WTC11 (cell line): ENCODE data around the gene RNF149. TPM values are rescaled to one million over a fixed set of nuclear protein-coding genes. Genes with fewer than 3 reads are reported as not detected.

Source experiments
- ATAC-seq: fragments of 200-7000 bp; cut with Tn5 transposase; 2 replicates; pipeline ENCODE4 v1.10.0; 2021; ENCODE audit warnings: mild to moderate bottlenecking, moderate library complexity
- CTCF ChIA-PET: fragments of 300-600 bp; sonication (Branson Sonifier 250); formaldehyde crosslinking; loops from one replicate; lab custom pipeline; 2021; ENCODE audit warnings: antibody characterized with exemption; lab: Charles Lee
- POLR2A ChIA-PET: fragments of 350-600 bp; sonication (Branson Sonifier 250); formaldehyde crosslinking; loops from one replicate; lab custom pipeline; 2021; ENCODE audit warnings: antibody characterized with exemption; lab: Charles Lee
- DNase-seq: peaks from one replicate; pipeline ENCODE4 v3.0.0; 2021; ENCODE audit warnings: low spot score
- H3K27ac Mint-ChIP-seq: 2 replicates; pipeline ENCODE4 v1.8.0; 2021; ENCODE audit warnings: mixed read lengths
- H3K27me3 Mint-ChIP-seq: 2 replicates; pipeline ENCODE4 v1.8.0; 2021; ENCODE audit warnings: low read depth, mild to moderate bottlenecking, moderate library complexity, mixed read lengths
- H3K36me3 Mint-ChIP-seq: 2 replicates; pipeline ENCODE4 v1.8.0; 2021; ENCODE audit warnings: mixed read lengths
- H3K4me1 Mint-ChIP-seq: 2 replicates; pipeline ENCODE4 v1.8.0; 2022; ENCODE audit warnings: mixed read lengths
- H3K4me3 Mint-ChIP-seq: 2 replicates; pipeline ENCODE4 v1.8.0; 2021; ENCODE audit warnings: mild to moderate bottlenecking, moderate library complexity, mixed read lengths
- H3K9me3 Mint-ChIP-seq: 2 replicates; pipeline ENCODE4 v1.8.0; 2021; ENCODE audit warnings: mixed read lengths
- CBFB ChIP-seq: sonication (generic); formaldehyde crosslinking; IDR thresholded peaks from 2 replicates; pipeline ENCODE4 v1.8.1; 2022; ENCODE audit warnings: mild to moderate bottlenecking, low read depth, missing genetic modification reagents
- CREM ChIP-seq: sonication (generic); formaldehyde crosslinking; IDR thresholded peaks from 2 replicates; pipeline ENCODE4 v1.8.1; 2022; ENCODE audit warnings: mild to moderate bottlenecking, missing genetic modification reagents, moderate library complexity
- GTF2I ChIP-seq: fragments of 250-450 bp; sonication (Bioruptor Pico); conservative IDR thresholded peaks from 2 replicates; pipeline ENCODE4 v1.4.0; 2021; ENCODE audit warnings: mild to moderate bottlenecking
- HMGA2 ChIP-seq: fragments of 250-450 bp; sonication (Bioruptor Pico); IDR thresholded peaks from 2 replicates; pipeline ENCODE4 v1.4.0; 2021; ENCODE audit warnings: mild to moderate bottlenecking, moderate library complexity
- IRF2 ChIP-seq: sonication (generic); formaldehyde crosslinking; IDR thresholded peaks from 2 replicates; pipeline ENCODE4 v1.8.0; 2022; ENCODE audit warnings: low read depth, missing genetic modification reagents, borderline replicate concordance
- KAT7 ChIP-seq: sonication (generic); formaldehyde crosslinking; IDR thresholded peaks from 2 replicates; pipeline ENCODE4 v1.8.1; 2023; ENCODE audit warnings: missing genetic modification reagents, mild to moderate bottlenecking, borderline replicate concordance
- NFE2L1 ChIP-seq: sonication (generic); formaldehyde crosslinking; IDR thresholded peaks from 2 replicates; pipeline ENCODE4 v1.8.1; 2023; ENCODE audit warnings: missing genetic modification reagents
- NFYB ChIP-seq: sonication (generic); formaldehyde crosslinking; conservative IDR thresholded peaks from 2 replicates; pipeline ENCODE4 v1.8.0; 2022; ENCODE audit warnings: low read depth, missing genetic modification reagents
- SMAD4 ChIP-seq: sonication (generic); formaldehyde crosslinking; IDR thresholded peaks from 2 replicates; pipeline ENCODE4 v1.8.0; 2022; ENCODE audit warnings: mild to moderate bottlenecking, missing genetic modification reagents
- SOX15 ChIP-seq: fragments of 250-450 bp; sonication (Bioruptor Pico); IDR thresholded peaks from 2 replicates; pipeline ENCODE4 v1.9.0; 2021; ENCODE audit warnings: mild to moderate bottlenecking
- ZNF121 ChIP-seq: sonication (generic); formaldehyde crosslinking; IDR thresholded peaks from 2 replicates; pipeline ENCODE4 v1.8.0; 2023; ENCODE audit warnings: missing genetic modification reagents
- total RNA-seq: library from RNA; stranded (reverse); gene quantifications from 3 replicates; pipeline ENCODE4 v1.2.3, GENCODE V29; 2021
- TF ChIP-seq, protein P1 (sequence below): sonication (generic); formaldehyde crosslinking; IDR thresholded peaks from 2 replicates; pipeline ENCODE4 v1.8.1; 2023; ENCODE audit warnings: mild to moderate bottlenecking, missing genetic modification reagents
- TF ChIP-seq, protein P2 (sequence below): fragments of 250-450 bp; sonication (Bioruptor Pico); conservative IDR thresholded peaks from 2 replicates; pipeline ENCODE4 v1.9.0; 2021; ENCODE audit warnings: mild to moderate bottlenecking
- TF ChIP-seq, protein P3 (sequence below): fragments of 250-450 bp; sonication (Bioruptor Pico); IDR thresholded peaks from 2 replicates; pipeline ENCODE4 v1.8.0; 2021; ENCODE audit warnings: mild to moderate bottlenecking
- TF ChIP-seq, protein P4 (sequence below): fragments of 250-450 bp; sonication (Bioruptor Pico); IDR thresholded peaks from 2 replicates; pipeline ENCODE4 v1.9.0; 2021; ENCODE audit warnings: mild to moderate bottlenecking
- TF ChIP-seq, protein P5 (sequence below): sonication (generic); formaldehyde crosslinking; IDR thresholded peaks from 2 replicates; pipeline ENCODE4 v1.8.0; 2022; ENCODE audit warnings: mild to moderate bottlenecking, missing genetic modification reagents
- TF ChIP-seq, protein P6 (sequence below): sonication (generic); formaldehyde crosslinking; IDR thresholded peaks from 2 replicates; pipeline ENCODE4 v1.8.1; 2023; ENCODE audit warnings: mild to moderate bottlenecking, missing genetic modification reagents
- TF ChIP-seq, protein P7 (sequence below): sonication (generic); formaldehyde crosslinking; conservative IDR thresholded peaks from 2 replicates; pipeline ENCODE4 v1.8.1; 2023; ENCODE audit warnings: mild to moderate bottlenecking, low read depth, missing genetic modification reagents, moderate library complexity

Gene RNF149
- total RNA-seq, 1 experiment from 2014 or later = 25.6 TPM

DNA sequence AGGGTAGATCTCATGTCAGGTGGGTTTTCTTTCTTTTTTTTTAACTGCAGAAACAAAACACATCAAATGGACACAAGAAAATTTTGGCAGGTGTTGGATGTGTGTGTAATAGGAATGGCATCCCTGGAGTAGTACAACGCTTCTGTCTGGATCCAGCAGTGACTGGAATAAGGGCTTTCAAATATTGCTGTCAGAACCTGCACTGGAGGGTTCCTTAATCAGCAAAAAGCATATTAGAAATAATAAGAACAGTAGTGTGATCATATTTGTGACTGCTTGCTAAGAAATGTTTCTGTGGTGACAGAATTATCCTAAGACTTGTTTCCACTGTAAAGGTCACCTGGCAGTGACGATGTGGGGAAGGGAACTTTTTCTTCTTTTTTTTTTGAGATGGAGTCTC is 48.0 kb upstream of the RNF149 start:
- DNase-seq = no peak
- ChIA-PET POLR2A (no interaction called here), CTCF (no interaction called here)
- Mint-ChIP-seq H3K4me1 (peaks cover 35% of the 10 kb centered on the region), H3K36me3 (no peaks in the 10 kb centered on the region), H3K4me3 (no peak overlapping the region), H3K27me3 (no peaks in the 10 kb centered on the region; the same call in 1 of the 2 replicates), H3K27ac (no peak overlapping the region), H3K9me3 (no peaks in the 10 kb centered on the region)
- ATAC-seq = no peak
- TF ChIP-seq SMAD4 (CRISPR knock-in tag) (no peak), SOX15 (no peak)
- TF ChIP-seq, protein P1, sequence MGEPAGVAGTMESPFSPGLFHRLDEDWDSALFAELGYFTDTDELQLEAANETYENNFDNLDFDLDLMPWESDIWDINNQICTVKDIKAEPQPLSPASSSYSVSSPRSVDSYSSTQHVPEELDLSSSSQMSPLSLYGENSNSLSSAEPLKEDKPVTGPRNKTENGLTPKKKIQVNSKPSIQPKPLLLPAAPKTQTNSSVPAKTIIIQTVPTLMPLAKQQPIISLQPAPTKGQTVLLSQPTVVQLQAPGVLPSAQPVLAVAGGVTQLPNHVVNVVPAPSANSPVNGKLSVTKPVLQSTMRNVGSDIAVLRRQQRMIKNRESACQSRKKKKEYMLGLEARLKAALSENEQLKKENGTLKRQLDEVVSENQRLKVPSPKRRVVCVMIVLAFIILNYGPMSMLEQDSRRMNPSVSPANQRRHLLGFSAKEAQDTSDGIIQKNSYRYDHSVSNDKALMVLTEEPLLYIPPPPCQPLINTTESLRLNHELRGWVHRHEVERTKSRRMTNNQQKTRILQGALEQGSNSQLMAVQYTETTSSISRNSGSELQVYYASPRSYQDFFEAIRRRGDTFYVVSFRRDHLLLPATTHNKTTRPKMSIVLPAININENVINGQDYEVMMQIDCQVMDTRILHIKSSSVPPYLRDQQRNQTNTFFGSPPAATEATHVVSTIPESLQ (CRISPR knock-in tag) = no peak

DNA sequence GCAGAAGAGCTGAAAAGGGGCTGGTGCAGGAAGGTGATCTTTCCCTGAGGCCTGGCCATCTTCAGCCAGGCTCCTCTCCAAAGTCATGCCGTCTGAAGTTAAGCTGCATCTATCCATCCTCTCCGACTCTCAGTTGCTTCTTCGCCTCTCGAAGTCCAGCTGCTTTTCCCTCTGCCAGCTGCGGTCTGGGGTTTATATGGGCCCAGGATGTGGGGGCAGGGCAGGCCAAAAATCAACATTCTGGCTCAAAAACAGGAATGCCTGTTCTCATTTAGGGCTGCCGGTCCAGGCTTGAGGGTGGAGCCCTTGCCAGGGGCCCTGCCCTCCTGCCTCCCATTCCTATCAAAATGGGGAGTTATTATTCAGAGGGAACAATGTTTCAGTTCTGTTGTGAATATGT is 47.6 kb upstream of the RNF149 start:
- H3K27me3 Mint-ChIP-seq = no peaks in the 10 kb centered on the region; the same call in 1 of the 2 replicates
- TF ChIP-seq CBFB (CRISPR knock-in tag) (no peak), IRF2 (no peak), GTF2I (CRISPR knock-in tag) (no peak), ZNF121 (no peak), CREM (no peak), NFYB (CRISPR knock-in tag) (no peak)
- TF ChIP-seq, protein P2, sequence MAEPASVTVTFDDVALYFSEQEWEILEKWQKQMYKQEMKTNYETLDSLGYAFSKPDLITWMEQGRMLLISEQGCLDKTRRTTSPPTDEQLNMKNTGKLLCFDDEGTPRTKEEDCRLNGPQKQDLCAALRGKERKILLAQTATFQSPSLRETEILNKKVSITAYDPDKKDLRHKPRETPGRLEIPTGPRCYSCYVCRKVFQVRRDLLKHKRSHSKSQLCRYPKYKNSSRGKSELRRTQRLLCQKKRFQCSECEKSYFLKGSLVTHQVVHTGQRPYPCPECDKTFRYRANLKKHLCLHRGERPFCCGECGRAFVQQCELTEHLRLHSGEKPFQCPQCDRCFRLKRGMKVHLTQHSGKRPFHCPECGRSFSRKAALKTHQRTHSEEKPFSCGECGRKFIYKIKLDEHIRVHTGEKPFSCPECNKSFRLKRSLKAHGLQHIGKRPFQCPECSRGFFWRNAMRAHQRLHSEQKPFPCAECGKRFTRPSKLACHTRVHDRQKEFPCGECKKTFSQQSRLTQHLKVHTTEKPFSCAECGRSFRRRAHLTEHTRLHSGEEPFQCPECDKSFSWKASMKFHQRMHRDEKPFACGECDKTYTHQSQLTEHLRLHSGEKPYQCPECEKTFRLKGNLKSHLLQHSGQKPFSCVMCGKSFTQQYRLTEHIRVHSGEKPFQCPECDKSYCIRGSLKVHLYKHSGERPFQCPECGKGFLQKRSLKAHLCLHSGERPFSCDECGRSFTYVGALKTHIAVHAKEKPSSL = no peak
- TF ChIP-seq, protein P3, sequence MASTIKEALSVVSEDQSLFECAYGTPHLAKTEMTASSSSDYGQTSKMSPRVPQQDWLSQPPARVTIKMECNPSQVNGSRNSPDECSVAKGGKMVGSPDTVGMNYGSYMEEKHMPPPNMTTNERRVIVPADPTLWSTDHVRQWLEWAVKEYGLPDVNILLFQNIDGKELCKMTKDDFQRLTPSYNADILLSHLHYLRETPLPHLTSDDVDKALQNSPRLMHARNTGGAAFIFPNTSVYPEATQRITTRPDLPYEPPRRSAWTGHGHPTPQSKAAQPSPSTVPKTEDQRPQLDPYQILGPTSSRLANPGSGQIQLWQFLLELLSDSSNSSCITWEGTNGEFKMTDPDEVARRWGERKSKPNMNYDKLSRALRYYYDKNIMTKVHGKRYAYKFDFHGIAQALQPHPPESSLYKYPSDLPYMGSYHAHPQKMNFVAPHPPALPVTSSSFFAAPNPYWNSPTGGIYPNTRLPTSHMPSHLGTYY (CRISPR knock-in tag) = no peak
- TF ChIP-seq, all 79 proteins: peak for 0
- H3K9me3 Mint-ChIP-seq = no peaks in the 10 kb centered on the region
- POLR2A ChIA-PET = no interaction called here
- no peak for DNase-seq
- H3K27ac Mint-ChIP-seq = no peak overlapping the region
- CTCF ChIA-PET = interaction anchor here (1.2 kb wide), 1 partner anchor 54 kb away, joined by 4 read pairs; no protein-coding TSS in a partner anchor
- no peak overlapping the region for H3K4me3 Mint-ChIP-seq
- peaks cover 30% of the 10 kb centered on the region for H3K4me1 Mint-ChIP-seq
- H3K36me3 Mint-ChIP-seq = no peaks in the 10 kb centered on the region
- no peak for ATAC-seq

DNA sequence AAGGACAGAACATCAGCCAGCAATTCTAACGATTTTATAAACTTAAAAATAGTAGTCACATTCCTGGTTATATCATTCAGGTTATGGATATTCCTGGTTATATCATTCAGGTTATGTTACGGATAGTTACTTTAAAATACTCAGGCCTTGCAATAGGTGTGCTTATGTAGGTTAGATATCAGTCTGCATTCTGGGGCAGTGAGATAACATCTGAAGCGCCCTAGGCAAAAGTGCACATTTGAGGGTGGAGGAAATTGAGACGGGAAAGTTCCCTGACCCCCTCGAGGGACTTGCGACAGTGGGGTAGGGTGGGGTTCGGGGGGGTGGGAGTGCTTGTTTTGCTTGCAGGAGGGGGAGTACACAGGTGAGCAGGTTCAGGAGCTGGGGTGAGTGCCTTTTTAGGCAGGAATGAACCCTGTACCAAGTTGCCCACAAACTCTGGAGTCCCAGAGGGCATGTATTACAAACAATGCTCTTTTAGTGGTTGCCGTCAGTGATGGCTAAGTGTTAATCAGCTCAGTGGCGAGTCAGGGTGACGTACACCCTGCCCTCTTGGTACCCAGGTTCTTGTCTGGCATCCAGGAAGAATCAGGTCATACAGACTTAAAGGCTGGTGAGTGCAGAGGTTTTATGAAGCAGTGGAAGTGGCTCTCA is 47.0 kb upstream of the RNF149 start:
- ChIA-PET CTCF (interaction anchor here (1.2 to 2.3 kb wide), 3 partner anchors 14 to 54 kb away, joined by 4 to 19 read pairs (median 8); partner anchors contain the start of gene CREG2), POLR2A (no interaction called here)
- DNase-seq = no peak
- H3K27ac Mint-ChIP-seq = no peak overlapping the region
- no peaks in the 10 kb centered on the region; the same call in 1 of the 2 replicates for H3K27me3 Mint-ChIP-seq
- ATAC-seq = no peak
- no peaks in the 10 kb centered on the region for H3K36me3 Mint-ChIP-seq
- H3K4me1 Mint-ChIP-seq = peaks cover 26% of the 10 kb centered on the region
- H3K4me3 Mint-ChIP-seq = no peak overlapping the region
- no peaks in the 10 kb centered on the region for H3K9me3 Mint-ChIP-seq
- TF ChIP-seq NFE2L1 (no peak), HMGA2 (CRISPR knock-in tag) (no peak), SMAD4 (CRISPR knock-in tag) (no peak), KAT7 (CRISPR knock-in tag) (no peak)
- TF ChIP-seq, protein P4, sequence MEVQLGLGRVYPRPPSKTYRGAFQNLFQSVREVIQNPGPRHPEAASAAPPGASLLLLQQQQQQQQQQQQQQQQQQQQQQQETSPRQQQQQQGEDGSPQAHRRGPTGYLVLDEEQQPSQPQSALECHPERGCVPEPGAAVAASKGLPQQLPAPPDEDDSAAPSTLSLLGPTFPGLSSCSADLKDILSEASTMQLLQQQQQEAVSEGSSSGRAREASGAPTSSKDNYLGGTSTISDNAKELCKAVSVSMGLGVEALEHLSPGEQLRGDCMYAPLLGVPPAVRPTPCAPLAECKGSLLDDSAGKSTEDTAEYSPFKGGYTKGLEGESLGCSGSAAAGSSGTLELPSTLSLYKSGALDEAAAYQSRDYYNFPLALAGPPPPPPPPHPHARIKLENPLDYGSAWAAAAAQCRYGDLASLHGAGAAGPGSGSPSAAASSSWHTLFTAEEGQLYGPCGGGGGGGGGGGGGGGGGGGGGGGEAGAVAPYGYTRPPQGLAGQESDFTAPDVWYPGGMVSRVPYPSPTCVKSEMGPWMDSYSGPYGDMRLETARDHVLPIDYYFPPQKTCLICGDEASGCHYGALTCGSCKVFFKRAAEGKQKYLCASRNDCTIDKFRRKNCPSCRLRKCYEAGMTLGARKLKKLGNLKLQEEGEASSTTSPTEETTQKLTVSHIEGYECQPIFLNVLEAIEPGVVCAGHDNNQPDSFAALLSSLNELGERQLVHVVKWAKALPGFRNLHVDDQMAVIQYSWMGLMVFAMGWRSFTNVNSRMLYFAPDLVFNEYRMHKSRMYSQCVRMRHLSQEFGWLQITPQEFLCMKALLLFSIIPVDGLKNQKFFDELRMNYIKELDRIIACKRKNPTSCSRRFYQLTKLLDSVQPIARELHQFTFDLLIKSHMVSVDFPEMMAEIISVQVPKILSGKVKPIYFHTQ = no peak
- TF ChIP-seq, protein P5, sequence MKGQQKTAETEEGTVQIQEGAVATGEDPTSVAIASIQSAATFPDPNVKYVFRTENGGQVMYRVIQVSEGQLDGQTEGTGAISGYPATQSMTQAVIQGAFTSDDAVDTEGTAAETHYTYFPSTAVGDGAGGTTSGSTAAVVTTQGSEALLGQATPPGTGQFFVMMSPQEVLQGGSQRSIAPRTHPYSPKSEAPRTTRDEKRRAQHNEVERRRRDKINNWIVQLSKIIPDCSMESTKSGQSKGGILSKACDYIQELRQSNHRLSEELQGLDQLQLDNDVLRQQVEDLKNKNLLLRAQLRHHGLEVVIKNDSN (CRISPR knock-in tag) = no peak
- TF ChIP-seq, protein P6, sequence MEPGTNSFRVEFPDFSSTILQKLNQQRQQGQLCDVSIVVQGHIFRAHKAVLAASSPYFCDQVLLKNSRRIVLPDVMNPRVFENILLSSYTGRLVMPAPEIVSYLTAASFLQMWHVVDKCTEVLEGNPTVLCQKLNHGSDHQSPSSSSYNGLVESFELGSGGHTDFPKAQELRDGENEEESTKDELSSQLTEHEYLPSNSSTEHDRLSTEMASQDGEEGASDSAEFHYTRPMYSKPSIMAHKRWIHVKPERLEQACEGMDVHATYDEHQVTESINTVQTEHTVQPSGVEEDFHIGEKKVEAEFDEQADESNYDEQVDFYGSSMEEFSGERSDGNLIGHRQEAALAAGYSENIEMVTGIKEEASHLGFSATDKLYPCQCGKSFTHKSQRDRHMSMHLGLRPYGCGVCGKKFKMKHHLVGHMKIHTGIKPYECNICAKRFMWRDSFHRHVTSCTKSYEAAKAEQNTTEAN (CRISPR knock-in tag) = no peak
- TF ChIP-seq, protein P7, sequence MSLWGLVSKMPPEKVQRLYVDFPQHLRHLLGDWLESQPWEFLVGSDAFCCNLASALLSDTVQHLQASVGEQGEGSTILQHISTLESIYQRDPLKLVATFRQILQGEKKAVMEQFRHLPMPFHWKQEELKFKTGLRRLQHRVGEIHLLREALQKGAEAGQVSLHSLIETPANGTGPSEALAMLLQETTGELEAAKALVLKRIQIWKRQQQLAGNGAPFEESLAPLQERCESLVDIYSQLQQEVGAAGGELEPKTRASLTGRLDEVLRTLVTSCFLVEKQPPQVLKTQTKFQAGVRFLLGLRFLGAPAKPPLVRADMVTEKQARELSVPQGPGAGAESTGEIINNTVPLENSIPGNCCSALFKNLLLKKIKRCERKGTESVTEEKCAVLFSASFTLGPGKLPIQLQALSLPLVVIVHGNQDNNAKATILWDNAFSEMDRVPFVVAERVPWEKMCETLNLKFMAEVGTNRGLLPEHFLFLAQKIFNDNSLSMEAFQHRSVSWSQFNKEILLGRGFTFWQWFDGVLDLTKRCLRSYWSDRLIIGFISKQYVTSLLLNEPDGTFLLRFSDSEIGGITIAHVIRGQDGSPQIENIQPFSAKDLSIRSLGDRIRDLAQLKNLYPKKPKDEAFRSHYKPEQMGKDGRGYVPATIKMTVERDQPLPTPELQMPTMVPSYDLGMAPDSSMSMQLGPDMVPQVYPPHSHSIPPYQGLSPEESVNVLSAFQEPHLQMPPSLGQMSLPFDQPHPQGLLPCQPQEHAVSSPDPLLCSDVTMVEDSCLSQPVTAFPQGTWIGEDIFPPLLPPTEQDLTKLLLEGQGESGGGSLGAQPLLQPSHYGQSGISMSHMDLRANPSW (CRISPR knock-in tag) = no peak
